B cell (primary cell): ENCODE data around the gene ADORA2A. TPM values are rescaled to one million over a fixed set of nuclear protein-coding genes. Genes with fewer than 3 reads are reported as not detected.

Experiments
- ATAC-seq: fragments of 200-7000 bp; cut with Tn5 transposase; one replicate; pipeline ENCODE4 v1.10.0; 2021; ENCODE audit warnings: low read depth, mild to moderate bottlenecking, moderate number of reproducible peaks, moderate library complexity
- CTCF ChIA-PET: fragments of 350-600 bp; sonication (Branson Sonifier 250); formaldehyde crosslinking; loops from one replicate; lab custom pipeline; 2021; ENCODE audit warnings: antibody characterized with exemption, inconsistent platforms; lab: Charles Lee
- POLR2A ChIA-PET: fragments of 350-600 bp; sonication (Branson Sonifier 250); formaldehyde crosslinking; loops from one replicate; lab custom pipeline; 2021; ENCODE audit warnings: antibody characterized with exemption; lab: Charles Lee
- DNase-seq: peaks from one replicate; pipeline ENCODE4 v3.0.0; 2013
- H2AFZ ChIP-seq: 2 replicates; pipeline ENCODE4 v1.6.1; 2012; ENCODE audit warnings: mild to moderate bottlenecking, low read depth, low read length; ENCODE audit not compliant: insufficient read depth, poor library complexity, severe bottlenecking
- H3K27ac ChIP-seq, 2 donors: 1 replicate in 1 of 2; 2 replicates in 1 of 2; pipeline ENCODE4 v1.5.1; 2012 to 2013; ENCODE audit warnings: low read length in 2 of 2, mild to moderate bottlenecking in 2 of 2, moderate library complexity in 1 of 2
- H3K27me3 ChIP-seq, 4 experiments: fragments of 200-600 bp in 1 of 4; sonication (generic) in 1 of 4; replicated peaks in 1 of 4; 1 replicate in 2 of 4; 2 replicates in 2 of 4; pipeline versions ENCODE4 v1.6.1 to v1.7.0; 2013 to 2016; ENCODE audit warnings: low read length in 3 of 4, mild to moderate bottlenecking in 2 of 4, mixed read lengths in 1 of 4, moderate library complexity in 1 of 4; ENCODE audit not compliant: insufficient read depth in 4 of 4, control insufficient read depth in 3 of 4; ENCODE audit errors: control extremely low read depth in 1 of 4
- H3K36me3 ChIP-seq, 2 experiments: replicated peaks in 1 of 2; 1 replicate in 1 of 2; 2 replicates in 1 of 2; pipeline versions ENCODE4 v1.6.1 to v1.7.1; 2013; ENCODE audit warnings: low read length in 1 of 2; ENCODE audit not compliant: insufficient read depth in 2 of 2, control insufficient read depth in 1 of 2; ENCODE audit errors: control extremely low read depth in 1 of 2, extremely low read depth in 1 of 2
- H3K4me1 ChIP-seq, 2 donors: fragments of 200-600 bp in 1 of 2; sonication (generic) in 1 of 2; 1 replicate in 1 of 2; 2 replicates in 1 of 2; pipeline versions ENCODE4 v1.5.1 to v1.6.1; 2013 to 2017; ENCODE audit warnings: low read length in 2 of 2; ENCODE audit not compliant: control insufficient read depth in 2 of 2, insufficient read depth in 2 of 2
- H3K4me2 ChIP-seq: replicated peaks from 2 replicates; pipeline ENCODE3; 2012; ENCODE audit warnings: mild to moderate bottlenecking, low read depth, low read length; ENCODE audit not compliant: poor library complexity, severe bottlenecking
- H3K4me3 ChIP-seq, 5 experiments: fragments of 200-600 bp in 1 of 5; sonication (generic) in 1 of 5; 1 replicate in 3 of 5; 2 replicates in 2 of 5; pipeline versions ENCODE4 v1.5.1 to v1.7.0; 2011 to 2016; ENCODE audit warnings: low read length in 4 of 5, mild to moderate bottlenecking in 4 of 5, low read depth in 2 of 5, control low read depth in 1 of 5, moderate library complexity in 1 of 5; ENCODE audit not compliant: insufficient read depth in 1 of 5; ENCODE audit errors: control extremely low read depth in 1 of 5, extremely low read depth in 1 of 5
- H3K79me2 ChIP-seq: fragments of 200-600 bp; sonication (generic); one replicate; pipeline ENCODE4 v1.6.0; 2016; ENCODE audit warnings: low read length; ENCODE audit not compliant: control insufficient read depth, insufficient read depth
- H3K9ac ChIP-seq: fragments of 200-600 bp; sonication (generic); 2 replicates; pipeline ENCODE4 v1.6.1; 2017; ENCODE audit warnings: mild to moderate bottlenecking, low read length, moderate library complexity
- H3K9me3 ChIP-seq, 3 donors: one replicate each; pipeline versions ENCODE4 v1.6.1 to v1.7.1; 2013; ENCODE audit warnings: low read length in 2 of 3; ENCODE audit not compliant: control insufficient read depth in 2 of 3, insufficient read depth in 1 of 3; ENCODE audit errors: control extremely low read depth in 1 of 3
- H4K20me1 ChIP-seq: 2 replicates; pipeline ENCODE4 v1.6.0; 2012; ENCODE audit warnings: mild to moderate bottlenecking, low read length; ENCODE audit not compliant: insufficient read depth, control insufficient read depth, poor library complexity, severe bottlenecking
- H3K27ac Mint-ChIP-seq: one replicate; pipeline ENCODE4 v1.8.0; 2021; ENCODE audit warnings: mixed read lengths
- H3K27me3 Mint-ChIP-seq: one replicate; pipeline ENCODE4 v1.8.0; 2021; ENCODE audit warnings: mixed read lengths
- H3K4me1 Mint-ChIP-seq: one replicate; pipeline ENCODE4 v1.8.0; 2021; ENCODE audit warnings: mixed read lengths
- H3K4me3 Mint-ChIP-seq: one replicate; pipeline ENCODE4 v1.8.0; 2021; ENCODE audit warnings: mixed read lengths
- H3K9me3 Mint-ChIP-seq: one replicate; pipeline ENCODE4 v1.8.0; 2022; ENCODE audit warnings: mixed read lengths; ENCODE audit not compliant: insufficient read depth
- CTCF ChIP-seq: fragments of 200-600 bp; IDR thresholded peaks from one replicate; pipeline ENCODE4 v1.8.0; 2022; ENCODE audit warnings: antibody characterized with exemption, mild to moderate bottlenecking
- EZH2 ChIP-seq: IDR thresholded peaks from 2 replicates; pipeline ENCODE4 v1.6.1; 2012; ENCODE audit warnings: borderline replicate concordance, low read depth, mild to moderate bottlenecking, moderate library complexity, low read length; ENCODE audit not compliant: insufficient read depth, poor library complexity, severe bottlenecking
- WGBS: methylation state at CpG from one replicate; pipeline ENCODE4 v1.1.5; 2013; ENCODE audit warnings: missing lambda C conversion rate; ENCODE audit not compliant: insufficient coverage; 5-methylcytosine and 5-hydroxymethylcytosine counted together
- intact Hi-C: fragments of 100-400 bp; cut with micrococcal nuclease; formaldehyde crosslinking; loops from one replicate; pipeline ENCODE4 v1.10.0; 2022
- polyA plus RNA-seq: library from polyadenylated mRNA; depleted of rRNA; stranded (reverse); fragments of >200 nt; gene quantifications from 2 replicates; pipeline ENCODE4 v1.2.3, GENCODE V29; 2012
- total RNA-seq, 2 donors: library from RNA; stranded (reverse); fragments of 120-200 nt in 1 of 2; gene quantifications; 1 replicate in 1 of 2; 2 replicates in 1 of 2; pipeline versions ENCODE4 v1.2.3 to v1.2.4, GENCODE V29; 2013 to 2022

The ADORA2A gene
- total and polyA plus RNA-seq, 2 donors (not counting 1 experiment from before 2014, with no cell fraction given): 30.5 to 45.4 TPM

GRCh38 chr22:24428751-24429410 lies 1.5 kb downstream of the ADORA2A start:
- no peaks in the 10 kb centered on the region for H3K9me3 Mint-ChIP-seq
- CTCF ChIA-PET: interaction anchor here (1.0 to 14.5 kb wide), 5 partner anchors 9 to 96 kb away, joined by 3 to 173 read pairs (median 5); no protein-coding TSS in a partner anchor
- H3K4me3 Mint-ChIP-seq: peak overlapping the region; percentile 83
- intact Hi-C loops: no loop called here
- 48% methylated on average over 10 of the region's 11 CpGs for WGBS
- no peaks in the 10 kb centered on the region for H4K20me1 ChIP-seq
- H3K27me3 Mint-ChIP-seq: no peaks in the 10 kb centered on the region
- H3K27ac Mint-ChIP-seq: peak overlapping the region; percentile 99
- peaks cover 0 to 9% of the 10 kb centered on the region in 2 experiments for H3K36me3 ChIP-seq
- H3K79me2 ChIP-seq: peaks cover 98% of the 10 kb centered on the region
- peak overlapping the region; percentile 98 to 99 for H3K27ac ChIP-seq
- H3K9me3 ChIP-seq: no peaks in the 10 kb centered on the region
- POLR2A ChIA-PET: interaction anchor here (3.8 kb wide), 1 partner anchor 8 kb away, joined by 42 read pairs; no protein-coding TSS in a partner anchor
- H3K4me2 ChIP-seq: peak overlapping the region; percentile 84
- H3K4me3 ChIP-seq: peak overlapping the region; percentile 59 to 67 (median 65)
- no peaks in the 10 kb centered on the region for H3K27me3 ChIP-seq
- peaks cover 86 to 97% of the 10 kb centered on the region in 2 donors for H3K4me1 ChIP-seq
- DNase-seq (peak; percentile 42), ATAC-seq (no peak)
- H3K9ac ChIP-seq: peak overlapping the region; percentile 66
- no peak for TF ChIP-seq EZH2
- no peak for TF ChIP-seq CTCF
- no peak overlapping the region for H2AFZ ChIP-seq
- H3K4me1 Mint-ChIP-seq: peaks cover 90% of the 10 kb centered on the region
